HG03108 (cell line): Measurements from ENCODE around the gene CYP1A1.
"Not testable (repeated sequence)": the region's sequence is repeated elsewhere in the genome, so short reads cannot be mapped to it uniquely, and the experiment has no call there.

Experiments
- ATAC-seq: cut with Tn5 transposase; IDR thresholded peaks from one replicate; pipeline ENCODE4 v1.9.1; 2021; ENCODE audit warnings: moderate library complexity; ENCODE audit not compliant: unreplicated experiment

CYP1A1 gene

DNA sequence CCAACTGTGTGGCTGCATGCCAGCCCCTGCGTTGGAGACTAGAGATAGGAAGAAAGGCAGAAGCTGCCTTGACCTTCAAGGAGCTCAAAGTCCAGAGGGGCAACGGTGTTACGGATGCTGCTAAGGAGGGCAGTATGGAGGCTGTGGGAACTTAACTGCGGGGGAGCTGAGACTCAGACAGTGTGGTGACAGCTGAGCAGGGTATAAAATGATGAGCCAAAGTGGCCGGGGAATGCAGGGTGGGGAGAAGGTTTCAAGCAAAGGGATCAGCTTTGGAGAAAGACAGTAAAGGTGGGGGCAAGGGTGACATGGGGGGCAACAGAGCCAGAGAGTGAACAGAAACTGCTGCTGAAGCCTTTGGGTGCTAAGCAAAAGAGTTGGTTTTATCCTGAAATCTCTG is 17.1 kb upstream of the CYP1A1 start:
- ATAC-seq: no peak

DNA sequence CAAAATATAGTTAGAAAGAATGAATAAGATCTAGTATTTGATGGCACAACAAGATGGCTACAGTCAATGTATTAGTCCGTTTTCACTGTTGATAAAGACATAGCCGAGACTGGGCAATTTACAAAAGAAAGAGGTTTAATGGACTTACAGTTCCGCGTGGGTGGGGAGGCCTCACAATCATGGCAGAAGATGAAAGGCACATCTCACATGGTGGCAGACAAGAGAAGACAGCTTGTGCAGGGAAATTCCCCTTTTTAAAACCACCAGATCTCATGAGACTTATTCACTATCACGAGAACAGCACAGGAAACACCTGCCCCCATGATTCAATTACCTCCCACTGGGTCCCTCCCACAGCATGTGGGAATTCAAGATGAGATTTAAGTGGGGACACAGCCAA is 12.9 kb upstream of the CYP1A1 start:
- not testable (repeated sequence) for ATAC-seq

DNA sequence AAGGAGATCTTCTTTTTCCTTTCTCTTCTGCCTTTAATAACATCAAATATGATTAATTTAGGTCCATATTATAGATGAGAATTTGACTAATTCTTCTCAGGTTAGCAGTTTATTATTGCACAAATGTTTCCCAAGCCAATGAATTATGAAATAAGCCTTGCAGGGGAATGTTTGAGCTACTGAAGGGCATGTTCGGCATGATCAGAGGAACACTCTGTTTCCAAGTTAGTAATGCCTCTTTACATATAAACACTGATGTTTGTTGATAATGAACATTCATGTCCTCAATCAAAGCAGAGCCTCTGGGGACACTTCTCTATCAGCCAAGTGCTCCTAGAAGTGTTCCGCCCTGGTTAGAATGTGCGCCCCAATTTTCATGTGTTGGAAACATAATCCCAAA is 10.0 kb upstream of the CYP1A1 start:
- no peak for ATAC-seq

DNA sequence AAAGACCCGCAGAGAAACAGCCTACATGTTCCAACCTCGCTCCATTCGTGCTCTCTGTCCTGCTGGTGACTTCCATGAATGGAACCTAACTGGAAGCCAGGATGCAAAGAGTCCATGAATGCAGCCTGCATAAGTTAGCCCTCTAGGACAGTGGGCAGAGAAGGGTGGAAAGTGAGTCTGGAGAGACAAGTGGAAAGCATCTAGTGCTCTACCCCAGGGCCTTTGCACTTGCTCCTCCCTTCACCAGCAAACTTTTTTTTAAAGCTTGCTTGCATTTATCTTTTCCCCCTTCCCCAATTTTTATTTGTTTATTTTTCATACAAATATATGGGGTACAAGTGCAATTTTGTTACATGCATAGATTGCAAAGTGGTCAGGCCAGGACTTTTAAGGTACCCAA is 7.9 kb upstream of the CYP1A1 start:
- no peak for ATAC-seq

DNA sequence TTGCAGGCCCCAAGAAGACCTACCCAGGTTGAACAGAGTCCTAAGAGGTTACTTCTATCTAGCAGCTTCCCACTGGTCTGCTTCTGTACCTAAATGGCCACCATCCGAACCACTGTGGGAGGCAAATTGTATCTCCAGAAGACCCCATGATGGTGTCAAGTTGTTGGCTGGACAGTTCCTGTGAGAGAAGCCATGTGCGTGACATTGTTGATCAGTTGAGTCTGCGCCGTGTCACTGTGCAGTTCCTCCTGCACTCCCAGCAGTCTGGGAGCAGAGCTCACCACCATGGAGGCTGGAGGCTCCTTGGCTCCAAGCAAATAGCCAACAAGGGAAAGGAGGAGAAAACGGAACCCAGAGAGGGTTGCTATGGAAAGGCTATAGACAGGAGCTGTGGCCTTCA is 7.5 kb upstream of the CYP1A1 start:
- no peak for ATAC-seq

DNA sequence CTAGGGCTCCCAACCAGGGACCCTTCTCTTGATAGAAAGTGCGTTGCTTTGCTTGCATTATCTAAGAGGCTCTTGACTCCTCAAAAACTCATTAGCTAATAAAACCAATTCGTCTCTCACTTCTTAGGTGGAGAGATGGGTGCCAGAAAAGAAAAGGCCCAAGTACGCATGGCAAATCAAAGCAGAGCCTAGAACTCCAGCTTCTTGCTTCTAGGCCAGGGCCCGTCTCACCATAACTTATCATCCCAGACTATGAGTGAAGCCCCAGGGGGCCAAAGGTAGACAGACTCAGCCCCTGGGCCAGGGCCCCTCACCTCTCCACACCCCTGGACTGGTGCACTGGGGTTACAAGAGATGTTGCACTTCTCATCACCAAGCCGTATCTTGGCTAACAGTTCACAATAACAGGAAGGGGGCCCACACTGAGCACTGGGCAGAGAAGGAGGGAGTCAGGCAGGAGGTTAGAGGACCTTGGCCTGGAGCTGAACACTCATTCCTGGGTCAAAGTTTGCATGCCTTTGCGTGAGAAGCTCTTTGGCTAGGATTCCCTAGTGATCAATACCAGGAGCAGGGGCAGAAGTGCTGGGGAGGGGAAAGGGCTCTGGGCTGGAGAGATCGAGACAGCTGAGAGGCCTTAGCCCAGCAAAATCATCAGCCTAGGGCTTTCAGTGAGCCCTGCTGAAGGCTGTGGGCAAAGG is 5.4 kb upstream of the CYP1A1 start:
- ATAC-seq: no peak

DNA sequence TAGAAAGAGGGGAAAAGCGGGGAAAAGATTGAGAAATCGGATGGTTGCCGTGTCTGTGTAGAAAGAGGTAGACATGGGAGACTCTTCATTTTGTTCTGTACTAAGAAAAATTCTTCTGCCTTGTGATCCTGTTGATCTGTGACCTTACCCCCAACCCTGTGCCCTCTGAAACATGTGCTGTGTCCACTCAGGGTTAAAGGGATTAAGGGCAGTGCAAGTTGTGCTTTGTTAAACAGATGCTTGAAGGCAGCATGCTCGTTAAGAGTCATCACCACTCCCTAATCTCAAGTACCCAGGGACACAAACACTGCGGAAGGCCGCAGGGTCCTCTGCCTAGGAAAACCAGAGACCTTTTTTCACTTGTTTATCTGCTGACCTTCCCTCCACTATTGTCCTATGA is 4.0 kb upstream of the CYP1A1 start:
- ATAC-seq: not testable (repeated sequence)

DNA sequence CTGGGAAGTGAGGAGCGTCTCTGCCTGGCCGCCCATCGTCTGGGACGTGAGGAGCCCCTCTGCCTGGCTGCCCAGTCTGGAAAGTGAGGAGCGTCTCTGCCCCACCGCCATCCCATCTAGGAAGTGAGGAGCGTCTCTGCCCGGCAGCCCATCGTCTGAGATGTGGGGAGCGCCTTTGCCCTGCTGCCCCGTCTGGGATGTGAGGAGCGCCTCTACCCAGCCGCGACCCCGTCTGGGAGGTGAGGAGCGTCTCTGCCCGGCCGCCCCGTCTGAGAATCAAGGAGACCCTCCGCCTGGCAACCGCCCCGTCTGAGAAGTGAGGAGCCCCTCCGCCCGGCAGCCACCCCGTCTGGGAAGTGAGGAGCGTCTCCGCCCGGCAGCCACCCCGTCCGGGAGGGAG is 3.4 kb upstream of the CYP1A1 start:
- ATAC-seq: not testable (repeated sequence)

DNA sequence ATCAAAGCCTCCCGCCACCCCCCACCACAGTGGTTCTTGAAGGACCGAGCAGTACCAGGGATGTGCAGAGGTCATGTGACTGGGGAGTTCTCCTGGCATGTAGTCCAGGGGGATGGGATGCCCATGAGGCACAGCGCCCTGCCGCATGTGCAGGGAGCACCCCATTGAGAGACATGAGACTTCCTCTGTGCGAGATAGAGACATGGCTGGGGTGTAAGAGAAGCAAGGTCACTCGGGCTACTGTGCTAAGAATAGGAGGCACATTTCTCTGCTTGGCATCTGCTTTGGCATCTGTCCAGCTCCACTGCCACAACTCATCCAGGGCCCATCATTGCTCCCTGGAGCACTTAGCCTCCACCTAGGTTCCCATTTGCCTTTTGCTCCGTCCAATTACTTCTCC is 2.4 kb upstream of the CYP1A1 start:
- ATAC-seq: no peak

DNA sequence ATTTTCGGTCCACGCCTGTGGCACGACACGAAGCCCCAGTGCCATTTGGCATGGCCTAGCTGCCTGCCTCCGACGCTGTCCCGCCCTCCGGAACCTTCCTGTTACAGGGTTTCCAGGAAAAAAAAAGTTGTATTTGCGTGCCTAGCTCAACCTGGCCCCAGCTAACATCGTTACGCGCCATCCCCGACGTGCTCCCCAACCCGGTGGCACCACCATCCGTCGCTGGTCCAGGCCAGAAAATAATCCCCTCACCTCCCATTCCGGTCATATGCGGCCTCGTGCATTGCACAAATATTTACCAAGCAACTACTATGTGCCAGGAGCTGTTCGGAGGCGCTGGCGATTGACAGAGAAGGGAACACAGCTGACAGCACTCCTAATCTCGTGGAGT is 1.4 kb upstream of the CYP1A1 start:
- no peak for ATAC-seq

DNA sequence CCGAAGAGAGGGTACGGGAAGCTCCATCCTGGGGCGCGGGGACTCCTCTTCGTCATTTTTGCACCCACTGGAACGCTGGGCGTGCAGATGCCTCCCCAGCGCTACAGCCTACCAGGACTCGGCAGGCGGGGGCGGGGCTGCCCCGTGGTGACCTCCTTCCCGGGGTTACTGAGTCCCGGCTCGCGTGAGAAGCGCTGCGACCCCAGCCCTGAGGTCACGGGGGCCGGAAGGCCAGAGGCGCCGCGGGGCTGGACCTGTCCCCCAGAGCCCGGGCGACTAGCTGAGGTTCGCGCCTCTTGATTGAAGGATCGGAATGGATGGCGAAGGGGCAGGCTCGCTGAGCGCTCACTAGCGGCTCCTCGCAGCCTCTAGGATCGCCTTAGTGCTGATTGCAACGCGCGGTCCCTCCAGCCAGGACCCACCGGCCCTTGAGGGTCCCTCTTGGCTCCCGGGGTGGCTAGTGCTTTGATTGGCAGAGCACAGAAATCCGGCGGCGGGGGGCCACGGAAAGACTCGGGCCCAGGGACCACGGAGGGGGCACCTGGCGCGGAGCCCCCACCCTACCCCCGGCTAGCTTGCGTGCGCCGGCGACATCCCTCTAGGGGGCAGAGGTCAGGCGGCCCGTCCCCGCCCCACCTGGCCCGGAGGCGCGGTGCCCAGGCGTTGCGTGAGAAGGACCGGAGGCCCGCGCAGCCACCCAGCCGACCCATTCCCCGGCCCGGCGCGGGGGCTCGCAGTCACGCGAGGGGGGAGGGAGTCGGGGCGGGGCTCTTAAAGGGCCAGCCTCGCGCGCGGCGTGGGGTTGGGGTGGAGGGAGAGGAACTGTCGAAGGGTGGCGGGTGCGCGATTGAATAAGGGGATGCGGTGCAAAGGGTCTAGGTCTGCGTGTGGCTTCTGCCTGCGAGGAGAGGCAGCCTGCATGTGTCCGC is 781 bp upstream of the CYP1A1 start:
- ATAC-seq: no peak

DNA sequence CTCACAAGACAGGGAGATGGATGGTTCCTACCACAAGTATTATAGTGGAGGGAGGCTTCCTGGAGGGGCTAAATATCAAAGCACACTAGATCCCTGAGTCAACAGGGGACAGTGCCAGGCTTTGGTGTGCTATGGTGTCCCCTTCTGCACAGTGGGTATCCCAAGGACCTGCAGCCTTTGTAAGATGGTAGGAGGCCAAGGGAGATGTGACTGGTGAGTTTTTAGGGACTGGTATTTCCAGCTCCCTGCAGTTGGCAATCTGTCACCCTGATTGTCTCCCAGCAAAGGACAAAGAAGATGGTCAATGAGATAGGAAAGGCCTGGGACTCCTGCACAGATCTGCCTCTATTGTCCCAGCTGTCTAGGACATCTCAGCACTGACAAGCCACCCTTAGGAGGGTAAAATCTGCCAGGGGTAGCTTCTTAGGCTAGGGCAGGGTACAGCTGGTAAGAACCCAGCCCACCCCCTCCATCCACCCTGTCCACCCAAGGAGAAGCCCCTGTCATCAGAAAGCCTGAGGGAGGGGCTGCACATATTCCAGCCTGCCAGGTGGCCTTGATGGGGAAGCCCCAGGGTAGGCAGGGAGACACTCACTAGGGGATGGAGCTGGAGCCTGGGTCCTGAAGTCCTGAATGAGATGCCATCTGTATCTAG is 631 bp downstream of the CYP1A1 start:
- no peak for ATAC-seq

DNA sequence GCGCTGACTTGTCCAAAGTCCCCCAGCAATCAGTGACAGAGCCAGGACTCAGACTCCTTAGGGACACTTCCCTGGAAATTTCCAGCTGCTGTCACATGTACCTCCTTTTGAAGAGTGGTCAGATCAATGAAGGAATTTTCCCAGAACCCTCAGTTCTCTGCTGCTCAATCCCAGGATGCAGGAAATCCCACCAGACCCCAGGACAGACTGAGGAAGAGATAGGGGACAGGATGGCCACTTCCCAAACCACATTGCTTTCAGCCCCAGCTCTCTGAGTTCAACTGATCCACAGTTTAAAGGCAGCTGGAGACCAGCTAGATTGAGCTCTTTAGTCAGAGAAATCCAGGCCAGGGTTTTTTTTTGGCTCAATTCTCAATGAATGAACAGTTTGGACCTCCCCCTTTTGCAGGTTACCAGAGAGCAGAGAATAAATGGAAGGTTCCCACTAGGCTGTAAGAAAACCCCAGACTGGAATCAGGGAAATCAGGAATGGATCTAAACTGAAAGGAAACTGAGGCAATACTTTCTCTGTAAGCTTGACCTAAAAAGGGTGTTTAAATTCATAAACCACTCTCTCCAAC is 1.5 kb downstream of the CYP1A1 start:
- ATAC-seq: no peak

DNA sequence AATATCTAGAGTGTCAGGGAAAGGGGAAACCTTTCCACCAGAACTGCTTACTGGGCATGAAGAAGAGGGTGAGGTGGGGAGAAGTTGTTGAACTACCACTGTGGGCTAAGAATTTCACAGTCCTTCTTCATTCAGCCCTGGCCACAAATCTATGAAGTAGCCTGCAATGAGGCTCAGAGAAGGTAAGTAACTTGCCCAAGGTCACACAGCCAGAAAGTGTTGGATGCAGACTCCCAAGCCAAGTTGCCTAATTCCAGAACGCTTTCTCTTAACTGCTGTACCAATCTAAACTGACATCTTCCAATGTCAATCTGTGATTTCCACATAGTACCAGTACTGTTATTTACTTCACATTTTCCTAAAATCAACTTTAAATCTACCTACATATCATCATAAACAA is 2.1 kb downstream of the CYP1A1 start:
- ATAC-seq: no peak

DNA sequence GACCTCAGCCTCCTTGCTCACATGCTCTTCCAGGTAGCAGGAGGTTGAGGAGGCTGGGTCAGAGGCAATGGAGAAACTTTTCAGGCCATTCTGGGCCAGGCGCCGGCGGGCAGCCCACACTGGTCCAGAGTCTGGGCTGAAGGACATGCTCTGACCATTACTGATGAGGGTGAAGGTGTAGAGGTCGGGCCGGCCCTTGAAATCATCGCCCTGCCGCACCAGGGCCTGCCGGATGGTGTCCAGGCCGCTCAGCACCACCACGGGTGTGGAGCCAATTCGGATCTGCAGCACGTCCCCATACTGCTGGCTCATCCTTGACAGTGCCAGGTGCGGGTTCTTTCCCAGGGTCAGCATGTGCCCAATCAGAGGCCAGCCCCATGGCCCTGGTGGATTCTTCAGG is 2.7 kb downstream of the CYP1A1 start:
- no peak for ATAC-seq

DNA sequence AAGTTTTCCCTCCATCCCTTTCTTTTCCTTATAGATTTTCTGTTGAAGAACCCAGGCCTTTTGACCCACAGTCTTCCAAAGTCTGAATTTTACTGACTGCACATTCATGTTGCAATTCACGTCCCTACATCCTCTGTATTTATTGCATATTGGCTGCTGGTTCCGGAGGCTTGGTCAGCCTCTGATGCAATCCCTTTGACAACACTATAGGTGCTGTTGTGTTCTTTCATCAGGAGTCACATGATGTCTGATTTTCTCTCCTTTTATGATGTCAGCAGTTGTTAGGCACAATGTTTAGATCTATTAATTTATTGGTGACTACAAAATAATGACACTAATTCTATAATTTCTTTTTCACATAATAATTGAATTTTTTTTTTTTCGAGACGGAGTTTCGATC is 8.7 kb downstream of the CYP1A1 start:
- ATAC-seq: no peak

DNA sequence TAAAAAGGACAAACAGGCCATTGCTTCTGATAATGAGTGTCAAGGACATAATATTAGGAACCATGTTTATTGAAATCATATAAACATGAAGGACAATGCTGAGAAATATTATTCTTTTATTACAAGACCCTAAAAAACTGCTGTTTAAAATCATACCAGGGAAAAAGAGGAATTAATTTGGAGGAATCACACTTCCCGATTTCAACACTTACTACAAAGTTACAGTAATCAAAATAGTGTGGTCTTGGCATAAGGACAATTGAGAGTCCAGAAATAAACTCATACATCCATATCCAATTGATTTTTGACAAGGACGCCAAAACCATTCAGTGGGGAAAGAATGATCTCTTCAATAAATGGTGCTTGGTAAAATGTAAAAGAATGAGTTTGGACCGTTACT is 13.0 kb downstream of the CYP1A1 start:
- no peak for ATAC-seq

DNA sequence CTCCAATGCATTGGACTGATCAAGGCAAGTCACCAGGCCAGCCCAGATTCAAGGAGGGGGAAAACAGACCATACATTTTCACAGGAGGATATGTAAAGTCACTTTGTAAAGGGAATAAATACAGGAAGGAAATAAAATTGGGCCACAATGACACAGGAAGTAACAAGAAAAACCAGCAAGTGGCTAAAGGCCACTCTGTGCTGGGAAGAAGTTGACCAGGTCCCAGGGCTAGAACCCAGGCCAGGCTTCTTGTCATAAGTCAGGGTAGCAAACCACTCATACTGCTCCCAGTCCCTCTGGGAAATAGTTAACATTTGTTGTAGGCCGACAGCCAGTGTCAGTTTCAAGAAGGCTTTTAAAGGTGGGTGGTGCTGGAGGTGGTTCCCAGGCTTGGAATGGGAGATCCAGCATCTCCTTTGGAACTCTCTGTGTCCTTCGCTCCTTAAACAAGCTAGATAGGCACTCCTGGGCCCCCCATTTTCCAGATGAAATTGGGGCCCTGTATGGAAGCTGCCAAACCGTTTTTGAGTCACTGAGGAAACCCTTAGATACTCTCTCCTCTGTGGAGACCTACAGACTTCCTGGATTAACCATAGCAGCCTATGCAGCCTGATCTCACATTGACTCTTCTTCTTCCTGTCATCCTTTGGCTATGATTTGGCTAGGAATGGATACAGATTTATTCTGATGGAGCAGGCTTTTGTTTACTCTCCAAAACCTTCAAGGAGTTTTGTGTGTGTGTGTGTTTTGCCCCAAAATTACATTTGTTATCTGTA is 14.8 kb downstream of the CYP1A1 start:
- no peak for ATAC-seq

DNA sequence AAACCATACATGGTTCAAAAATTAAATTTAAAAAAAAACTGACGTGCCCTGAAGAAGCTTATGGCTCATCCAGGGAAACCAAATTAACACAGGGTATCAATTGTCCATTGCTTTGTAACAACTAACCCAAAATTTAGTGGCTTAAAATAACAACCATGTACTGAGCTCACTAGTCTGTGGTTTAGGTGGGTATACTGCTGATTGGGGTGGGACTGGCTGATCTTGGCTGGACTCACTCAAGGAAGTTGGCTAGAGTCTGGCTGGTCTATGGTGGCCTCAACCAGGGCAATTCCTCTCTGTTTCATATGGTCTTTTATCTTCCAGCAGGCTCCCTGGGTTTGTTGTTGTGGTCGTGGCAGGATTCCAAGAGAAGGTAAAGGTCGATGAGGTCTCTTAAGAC is 15.4 kb downstream of the CYP1A1 start:
- ATAC-seq: no peak

DNA sequence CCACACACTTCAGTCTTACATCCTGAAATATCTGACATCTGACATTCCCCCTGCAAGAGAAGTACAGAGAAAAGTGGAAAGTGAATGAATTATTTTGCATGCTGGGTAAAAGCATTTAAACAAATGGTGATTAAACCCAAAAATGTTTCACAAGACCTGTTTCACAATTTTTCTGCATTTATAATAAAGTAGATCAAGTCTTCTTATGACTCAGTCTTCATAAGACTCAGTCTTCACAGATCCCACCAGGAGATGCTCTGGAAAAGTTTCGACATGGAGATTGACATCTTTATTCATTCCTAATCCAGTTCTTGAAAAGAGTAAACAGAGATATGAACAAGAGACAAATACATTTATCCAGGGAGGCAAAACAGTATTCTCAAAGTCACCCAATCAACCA is 16.3 kb downstream of the CYP1A1 start:
- ATAC-seq: no peak

DNA sequence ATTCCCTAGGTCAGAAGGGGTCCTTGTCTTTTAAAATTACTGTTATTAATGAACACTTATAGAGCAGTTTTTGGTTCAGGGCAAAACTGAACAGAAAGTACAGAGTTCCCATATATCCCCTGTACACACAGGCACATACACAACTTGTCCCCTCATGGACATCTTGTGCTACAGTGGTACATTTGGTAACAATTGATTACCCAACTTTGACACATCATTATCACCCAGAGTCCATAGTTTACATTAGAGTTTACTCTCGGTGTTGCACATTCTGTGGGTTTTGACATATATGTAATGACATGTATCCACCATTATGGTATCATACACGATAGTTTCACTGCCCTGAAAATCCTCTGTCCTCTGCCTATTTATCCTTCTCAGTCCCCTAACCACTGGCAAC is 28.5 kb downstream of the CYP1A1 start:
- no peak for ATAC-seq
